Gastrocnemius medialis (tissue), 4 donors: ENCODE measurements around the gene WDR18. TPM values are rescaled to one million over a fixed set of nuclear protein-coding genes. Genes with fewer than 3 reads are reported as not detected.

ENCODE experiments used
- ATAC-seq, 2 donors: fragments of 150-250 bp; one replicate each; pipeline ENCODE4 v1.9.1; 2016
- DNase-seq, 2 donors: peaks; one replicate each; pipeline ENCODE4 v3.0.0-alpha.2; 2019
- H3K27ac ChIP-seq, 4 donors: fragments of 200-600 bp; sonication (generic); 1 replicate in 1 of 4; 2 replicates in 3 of 4; pipeline ENCODE4 v1.5.1; 2016 to 2018; ENCODE audit warnings: mild to moderate bottlenecking in 2 of 4, moderate library complexity in 1 of 4
- H3K27me3 ChIP-seq, 3 donors: fragments of 200-600 bp; sonication (generic) in 2 of 3; 1 replicate in 1 of 3; 2 replicates in 2 of 3; pipeline versions ENCODE4 v1.5.1 to v1.6.0; 2016 to 2019; ENCODE audit warnings: mild to moderate bottlenecking in 1 of 3, moderate library complexity in 1 of 3
- H3K36me3 ChIP-seq, 2 donors: fragments of 200-600 bp; sonication (generic) in 1 of 2; one replicate each; pipeline ENCODE4 v1.5.1; 2017 to 2018
- H3K4me1 ChIP-seq, 2 donors: fragments of 200-600 bp; sonication (generic) in 1 of 2; one replicate each; pipeline ENCODE4 v1.5.1; 2016 to 2017; ENCODE audit warnings: mild to moderate bottlenecking in 2 of 2
- H3K4me3 ChIP-seq, 4 donors: fragments of 200-600 bp; sonication (generic) in 3 of 4; 1 replicate in 1 of 4; 2 replicates in 3 of 4; pipeline ENCODE4 v1.5.1; 2016 to 2019; ENCODE audit warnings: mild to moderate bottlenecking in 2 of 4
- H3K9me3 ChIP-seq, 3 donors: fragments of 200-600 bp; sonication (generic) in 2 of 3; 1 replicate in 1 of 3; 2 replicates in 2 of 3; pipeline ENCODE4 v1.5.1; 2016 to 2019
- CTCF ChIP-seq, 5 experiments: fragments of 450-650 bp in 3 of 5; fragments of 200-600 bp in 2 of 5; sonication (generic) in 2 of 5; IDR thresholded peaks in 4 of 5; conservative IDR thresholded peaks in 1 of 5; 1 replicate in 4 of 5; 2 replicates in 1 of 5; pipeline ENCODE4 v1.5.1; 2016 to 2019; ENCODE audit warnings: antibody characterized with exemption in 5 of 5, mild to moderate bottlenecking in 3 of 5, moderate library complexity in 3 of 5
- POLR2A ChIP-seq, 2 donors: fragments of 450-650 bp; IDR thresholded peaks; one replicate each; pipeline ENCODE4 v1.6.1; 2017; ENCODE audit warnings: antibody characterized with exemption in 2 of 2, mild to moderate bottlenecking in 2 of 2, moderate library complexity in 2 of 2
- in situ Hi-C, 4 donors: fragments of 200-750 bp; cut with MboI; loops; one replicate each; pipeline versions ENCODE4 v1.15.0 to v1.8.0; 2017; ENCODE audit warnings: low sequenced_read_pairs in 4 of 4
- intact Hi-C: fragments of 100-400 bp; cut with DNase I; formaldehyde crosslinking; loops from one replicate; pipeline ENCODE4 v1.15.1; 2023; ENCODE audit warnings: low total_unique reads
- total RNA-seq, 4 donors: library from RNA; depleted of rRNA; stranded (reverse); fragments of >200 nt; gene quantifications; one replicate each; pipeline versions ENCODE4 v1.1.0 to v1.2.3, GENCODE V29; 2016

WDR18 gene
- total RNA-seq, 4 donors from 2014 or later, result 4.4 to 59.0 (median 28.6) TPM

- H3K4me1 ChIP-seq, result peaks cover 24 to 28% of the 10 kb centered on the region in 2 donors
- DNase-seq (no peak), ATAC-seq (no peak)
- no peak overlapping the region for H3K27ac ChIP-seq
- intact Hi-C loops, result no loop called here
- H3K4me3 ChIP-seq, result no peak overlapping the region
- TF ChIP-seq POLR2A (IDR thresholded peaks at IDR 0.05), result no peak
- no peak for TF ChIP-seq CTCF (IDR thresholded peaks at IDR 0.05 in 4 of 5, conservative IDR thresholded peaks at IDR 0.05 in 1 of 5)
- H3K27me3 ChIP-seq, result no peaks in the 10 kb centered on the region
- H3K36me3 ChIP-seq, result peaks cover 0 to 43% of the 10 kb centered on the region in 2 donors
- in situ Hi-C loops, result no loop called here
- no peaks in the 10 kb centered on the region for H3K9me3 ChIP-seq
Measured at GRCh38 chr19:1012334-1012733, 28.2 kb downstream of the WDR18 start.

- peaks cover 33 to 37% of the 10 kb centered on the region in 2 donors for H3K4me1 ChIP-seq
- no peaks in the 10 kb centered on the region for H3K27me3 ChIP-seq
- no peak overlapping the region for H3K4me3 ChIP-seq
- H3K27ac ChIP-seq, result no peak overlapping the region
- peaks cover 0 to 43% of the 10 kb centered on the region in 2 donors for H3K36me3 ChIP-seq
- intact Hi-C loops, result no loop called here
- no peaks in the 10 kb centered on the region for H3K9me3 ChIP-seq
- in situ Hi-C loops, result no loop called here
- DNase-seq (no peak), ATAC-seq (no peak)
- no peak for TF ChIP-seq POLR2A (IDR thresholded peaks at IDR 0.05)
- no peak for TF ChIP-seq CTCF (IDR thresholded peaks at IDR 0.05 in 4 of 5, conservative IDR thresholded peaks at IDR 0.05 in 1 of 5)
Measured at GRCh38 chr19:1013218-1013617, 29.1 kb downstream of the WDR18 start.

- Histone ChIP-seq H3K9me3 (no peaks in the 10 kb centered on the region), H3K4me1 (peaks cover 45 to 49% of the 10 kb centered on the region in 2 donors), H3K4me3 (no peak overlapping the region), H3K27me3 (no peaks in the 10 kb centered on the region), H3K27ac (no peak overlapping the region), H3K36me3 (peaks cover 0 to 43% of the 10 kb centered on the region in 2 donors)
- DNase-seq, result no peak
- no peak for TF ChIP-seq POLR2A (IDR thresholded peaks at IDR 0.05)
- no peak for TF ChIP-seq CTCF (IDR thresholded peaks at IDR 0.05 in 4 of 5, conservative IDR thresholded peaks at IDR 0.05 in 1 of 5)
- ATAC-seq, result no peak
- in situ Hi-C loops, result no loop called here
- intact Hi-C loops, result loop anchor here (5.0 kb wide), 1 partner anchor 432 kb away; no protein-coding TSS in a partner anchor
Measured at GRCh38 chr19:1014161-1015060, 30.3 kb downstream of the WDR18 start.

- in situ Hi-C loops (no loop called here), intact Hi-C loops (loop anchor here (5.0 kb wide), 1 partner anchor 433 kb away; no protein-coding TSS in a partner anchor)
- ATAC-seq (no peak), DNase-seq (no peak)
- Histone ChIP-seq H3K36me3 (peaks cover 0 to 36% of the 10 kb centered on the region in 2 donors), H3K4me1 (peaks cover 50 to 57% of the 10 kb centered on the region in 2 donors), H3K4me3 (no peak overlapping the region), H3K27me3 (no peaks in the 10 kb centered on the region), H3K9me3 (no peaks in the 10 kb centered on the region), H3K27ac (no peak overlapping the region)
- no peak for TF ChIP-seq POLR2A (IDR thresholded peaks at IDR 0.05)
- no peak for TF ChIP-seq CTCF (IDR thresholded peaks at IDR 0.05 in 4 of 5, conservative IDR thresholded peaks at IDR 0.05 in 1 of 5)
Measured at GRCh38 chr19:1015061-1015781, 31.1 kb downstream of the WDR18 start.
